Amygdala (tissue), 56 donors: ENCODE results near the gene RNF224.

Experiments used
- DNase-seq, 56 donors: peaks; one replicate each; lab custom pipeline; 2025; lab: John Stamatoyannopoulos, UW

Gene RNF224

GRCh38 chr9:137247135-137247915, 20.0 kb downstream of the RNF224 start:
- no peak for DNase-seq

GRCh38 chr9:137247916-137248175, 20.5 kb downstream of the RNF224 start:
- DNase-seq, result no peak

GRCh38 chr9:137250329-137251193, 23.3 kb downstream of the RNF224 start:
- DNase-seq, result no peak

- DNase-seq, result no peak
Observed at GRCh38 chr9:137251194-137251461, 23.8 kb downstream of the RNF224 start, which contains the start of gene STPG3. Gene STPG3, plus strand, starts transcription at chr9:137251286. Its CDS starts 1 bp downstream, at chr9:137251287.

- no peak for DNase-seq
Observed at GRCh38 chr9:137251490-137252268, 24.4 kb downstream of the RNF224 start.

- DNase-seq, result no peak
Observed at GRCh38 chr9:137252555-137253506, 25.5 kb downstream of the RNF224 start.

GRCh38 chr9:137253717-137254623, 26.7 kb downstream of the RNF224 start:
- peak in 1 of 56 donors; percentile 10 for DNase-seq

GRCh38 chr9:137254624-137255447, 27.5 kb downstream of the RNF224 start, which contains the start of gene NELFB:
Gene NELFB, plus strand, starts transcription at chr9:137255327.
- DNase-seq, result peak; percentile 27 to 96 (median 86)

GRCh38 chr9:137255448-137256114, 28.3 kb downstream of the RNF224 start:
- no peak for DNase-seq

- no peak for DNase-seq
Observed at GRCh38 chr9:137256362-137256761, 29.1 kb downstream of the RNF224 start.

GRCh38 chr9:137256856-137257255, 29.6 kb downstream of the RNF224 start:
- DNase-seq, result no peak

- DNase-seq, result peak in 8 of 56 donors; percentile 11 to 41 (median 30)
Observed at GRCh38 chr9:137262173-137262908, 35.0 kb downstream of the RNF224 start.

GRCh38 chr9:137262909-137263285, 35.6 kb downstream of the RNF224 start:
- no peak for DNase-seq

- DNase-seq, result no peak
Observed at GRCh38 chr9:137263506-137263905, 36.2 kb downstream of the RNF224 start.

- DNase-seq, result no peak
Observed at GRCh38 chr9:137264067-137264466, 36.8 kb downstream of the RNF224 start.

GRCh38 chr9:137265496-137266161, 38.3 kb downstream of the RNF224 start:
- no peak for DNase-seq
